Measurements from ENCODE around the gene CACNG4. TPM values are rescaled to one million over a fixed set of nuclear protein-coding genes. Genes with fewer than 3 reads are reported as not detected.

CACNG4 gene
- polyA plus RNA-seq, 3 donors, result 2.9 to 3.8 (median 3.1) TPM

DNA sequence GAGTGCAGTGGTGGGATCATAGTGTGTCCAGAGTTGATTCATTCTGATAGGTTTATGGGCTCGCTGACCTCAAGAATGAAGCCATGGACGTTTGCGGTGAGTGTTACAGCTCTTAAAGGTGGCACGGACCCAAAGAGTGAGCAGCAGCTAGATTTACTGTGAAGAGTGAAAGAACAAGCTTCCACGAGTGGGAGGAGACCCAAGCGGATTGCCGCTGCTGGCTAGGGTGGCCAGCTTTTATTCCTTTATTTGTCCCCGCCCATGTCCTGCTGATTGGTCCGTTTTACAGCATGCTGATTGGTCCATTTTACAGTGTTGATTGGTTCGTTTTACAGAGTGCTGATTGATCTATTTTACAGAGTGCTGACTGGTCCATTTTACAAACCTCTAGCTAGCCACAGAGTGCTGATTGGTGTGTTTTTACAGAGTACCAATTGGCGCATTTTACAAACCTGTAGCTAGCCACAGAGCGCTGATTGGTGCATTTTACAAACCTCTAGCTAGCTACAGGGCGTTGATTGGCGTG, 17.5 kb downstream of the CACNG4 start:
- DNase-seq (ENCODE audit: low read depth in 3 of 3, low spot score in 2 of 3), result no peak

DNA sequence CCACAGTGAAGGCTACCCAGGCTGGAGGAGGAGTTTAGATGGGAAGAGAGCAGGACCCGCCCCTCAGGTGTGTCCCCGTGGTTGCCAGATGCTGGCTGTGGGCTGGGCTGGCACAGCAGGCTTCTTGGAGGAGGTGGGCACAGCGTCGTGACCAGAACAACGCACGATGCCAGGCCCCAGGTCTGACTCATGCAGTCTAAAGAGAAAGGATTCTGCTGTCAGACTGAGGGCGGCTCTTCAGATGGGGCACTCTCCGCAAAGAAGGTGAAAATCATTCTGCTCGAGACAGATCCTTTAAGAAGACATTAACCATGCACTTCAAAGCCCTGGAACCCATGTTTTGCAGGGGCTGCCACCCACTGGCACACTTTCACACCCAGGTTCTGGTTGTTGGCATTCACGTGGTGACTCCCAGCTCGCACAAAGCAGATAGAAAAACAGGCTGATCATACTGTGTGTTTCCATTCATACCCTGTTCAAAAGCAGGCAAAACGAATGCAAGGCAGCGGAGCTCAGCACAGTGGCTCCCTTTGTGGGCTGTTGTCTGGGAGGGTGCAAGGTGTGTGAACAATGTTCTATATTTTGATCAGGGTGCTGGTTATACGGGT, 19.0 kb downstream of the CACNG4 start:
- DNase-seq (ENCODE audit: low read depth in 3 of 3, low spot score in 2 of 3), result no peak

DNA sequence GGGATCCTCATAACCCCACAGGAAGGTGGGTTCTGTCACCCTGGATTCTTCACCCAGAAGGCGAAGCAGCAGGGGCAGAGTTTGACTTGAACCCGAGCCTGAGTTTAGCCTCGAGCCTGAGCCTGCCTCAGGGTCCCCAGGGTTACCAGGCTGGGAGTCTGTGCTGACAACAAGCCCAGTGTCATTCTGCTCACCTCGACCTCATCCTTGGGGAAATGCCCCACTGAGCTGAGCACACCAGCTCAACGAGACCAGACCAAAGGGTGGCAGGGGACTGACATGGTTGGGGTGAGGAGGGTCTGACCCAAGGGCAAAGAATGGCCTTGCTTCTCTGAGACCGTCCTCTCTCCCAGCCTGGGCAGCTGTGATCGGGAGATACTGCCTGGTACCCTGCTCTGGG, 20.2 kb downstream of the CACNG4 start:
- no peak for DNase-seq (ENCODE audit: low read depth in 3 of 3, low spot score in 2 of 3)

DNA sequence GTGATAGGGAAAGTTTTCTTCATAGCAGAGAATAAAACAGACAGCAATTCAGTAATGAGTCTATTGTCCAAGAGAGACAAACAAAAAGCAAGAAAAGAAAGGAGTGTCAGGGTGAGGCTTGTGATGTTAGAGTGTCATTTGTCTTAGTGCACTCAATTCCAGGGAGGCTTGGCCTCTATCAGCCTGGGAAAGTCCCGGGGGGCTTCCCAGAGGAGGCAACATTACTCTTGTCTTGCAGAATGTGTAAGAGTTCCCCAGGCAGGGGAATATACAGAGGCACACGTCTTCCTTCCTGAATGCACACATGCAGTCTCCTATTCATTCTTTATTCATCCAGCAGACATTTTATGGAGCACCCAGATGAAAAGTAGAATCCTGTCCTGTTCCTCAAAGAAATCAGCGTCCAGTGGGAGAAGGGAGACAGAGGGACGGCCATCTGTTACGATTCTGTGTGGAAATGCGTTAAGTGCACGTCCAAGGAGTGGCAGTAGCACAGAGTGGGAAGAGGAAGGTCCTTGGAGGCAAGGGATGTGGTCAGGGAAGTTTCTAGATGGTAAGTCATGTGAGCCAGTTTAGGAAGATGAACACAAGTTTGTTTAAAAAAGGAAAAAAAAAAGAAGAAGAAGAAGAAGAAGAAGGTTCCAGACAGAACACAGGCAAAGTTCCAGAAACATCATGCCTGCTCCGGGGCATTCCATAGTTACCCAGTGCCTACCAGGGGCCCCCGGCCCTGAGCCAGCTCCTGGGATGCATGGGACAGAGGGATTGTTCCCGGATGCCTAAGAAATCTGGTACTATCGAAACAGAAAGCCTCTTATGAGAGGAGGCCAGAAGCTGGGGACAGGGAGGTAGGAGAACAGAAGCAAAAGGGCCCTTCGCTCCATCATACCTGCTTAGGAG, 21.1 kb downstream of the CACNG4 start:
- no peak for DNase-seq (ENCODE audit: low read depth in 3 of 3, low spot score in 2 of 3)

DNA sequence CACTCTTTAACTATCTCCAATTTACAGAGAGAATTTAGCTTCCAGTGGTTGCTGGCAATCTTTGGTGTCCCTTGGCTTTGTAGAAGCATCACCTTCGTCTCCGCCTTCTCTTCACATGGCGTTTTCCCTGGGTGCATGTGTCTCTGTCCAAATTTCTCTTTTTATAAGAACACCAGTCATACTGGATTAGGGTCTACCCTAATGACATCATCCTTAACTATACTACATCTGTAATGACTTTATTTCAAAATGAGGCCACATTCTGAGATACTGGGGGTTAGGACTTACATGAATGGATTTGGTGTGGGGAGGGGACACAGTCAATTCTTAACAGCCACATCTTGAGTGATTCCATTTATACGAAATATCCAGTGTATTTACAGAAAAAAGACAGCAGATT, 22.2 kb downstream of the CACNG4 start:
- no peak for DNase-seq (ENCODE audit: low read depth in 3 of 3, low spot score in 2 of 3)

DNA sequence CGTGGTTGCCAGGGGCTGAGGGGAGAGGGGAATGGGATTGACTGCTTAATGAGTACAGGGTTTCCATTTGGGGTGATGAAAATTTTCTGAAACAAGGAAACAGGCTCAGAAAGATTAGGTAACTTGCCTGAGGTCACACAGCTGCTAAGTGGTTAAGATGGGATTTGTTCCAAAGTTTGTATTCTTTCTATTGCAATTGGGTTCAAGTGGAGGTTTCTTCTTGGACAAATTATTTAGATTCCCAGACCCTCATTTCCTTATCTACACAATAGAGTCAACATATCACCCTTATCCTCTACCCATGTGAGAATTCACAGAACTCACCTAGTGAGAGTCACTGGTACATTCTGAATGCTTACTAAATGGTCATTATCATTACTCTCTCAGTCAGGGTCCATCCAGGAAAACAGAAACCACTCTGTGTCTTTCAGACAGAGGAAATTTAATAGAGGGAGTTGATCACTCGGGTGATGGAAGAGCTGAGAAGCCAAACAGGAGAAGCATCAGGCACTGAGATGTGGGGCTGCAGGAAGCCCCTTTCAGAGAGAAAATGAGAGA, 22.6 kb downstream of the CACNG4 start:
- DNase-seq (ENCODE audit: low read depth in 3 of 3, low spot score in 2 of 3), result no peak

DNA sequence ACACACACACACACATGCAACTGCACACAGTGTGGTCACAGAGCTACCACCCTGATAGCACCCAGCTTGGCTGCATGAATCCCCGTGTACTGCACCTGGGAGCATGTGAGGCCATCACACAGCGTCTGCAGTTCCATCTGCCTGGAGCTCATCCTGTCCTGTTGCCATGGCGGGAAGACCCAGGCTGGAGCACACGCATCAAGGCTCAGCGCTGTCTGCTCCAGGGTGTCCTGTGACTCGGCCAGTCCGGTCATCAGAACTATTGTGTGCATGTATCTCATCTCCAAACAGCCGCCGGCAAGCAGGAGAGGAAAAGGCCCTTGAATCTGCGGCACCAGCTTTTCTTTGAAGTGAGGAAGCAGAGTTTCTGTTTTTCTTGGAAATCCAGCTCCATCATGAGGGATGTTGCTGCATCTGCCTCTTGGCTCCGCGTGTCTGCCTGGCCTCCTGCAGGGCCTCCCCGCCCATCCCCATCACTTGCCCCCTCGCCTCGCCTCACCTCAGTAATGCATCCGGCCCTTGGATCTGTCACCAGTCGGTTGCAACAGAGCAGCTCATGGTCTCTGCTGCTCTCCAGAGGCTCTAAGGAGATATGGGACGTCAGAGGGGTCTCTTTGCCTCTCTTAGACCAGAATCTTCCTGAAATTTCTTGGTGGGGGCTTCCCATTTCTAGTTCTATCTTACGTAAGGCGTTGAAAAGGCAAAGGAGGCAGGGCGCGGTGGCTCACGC, 23.7 kb downstream of the CACNG4 start:
- DNase-seq (ENCODE audit: low read depth in 3 of 3, low spot score in 2 of 3), result no peak

DNA sequence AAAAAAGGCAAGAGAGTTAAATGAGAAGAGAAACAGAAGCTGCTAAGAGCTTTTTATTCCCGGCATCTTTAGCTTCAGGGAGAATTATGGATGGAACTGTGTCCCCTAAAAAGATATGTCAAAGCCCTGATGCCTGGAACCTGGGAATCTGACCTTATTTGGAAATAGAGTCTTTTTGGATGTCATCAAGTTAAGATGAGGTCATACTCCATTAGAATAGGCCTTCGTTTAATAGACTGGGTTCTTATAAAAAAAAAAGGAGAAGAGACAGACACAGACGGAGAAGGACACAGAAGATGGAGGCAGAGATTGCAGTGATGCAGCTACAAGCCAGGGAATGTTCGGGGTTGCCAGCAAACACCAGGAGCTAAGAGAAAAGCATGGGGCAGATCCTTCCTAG, 24.6 kb downstream of the CACNG4 start:
- DNase-seq (ENCODE audit: low read depth in 3 of 3, low spot score in 2 of 3), result no peak

DNA sequence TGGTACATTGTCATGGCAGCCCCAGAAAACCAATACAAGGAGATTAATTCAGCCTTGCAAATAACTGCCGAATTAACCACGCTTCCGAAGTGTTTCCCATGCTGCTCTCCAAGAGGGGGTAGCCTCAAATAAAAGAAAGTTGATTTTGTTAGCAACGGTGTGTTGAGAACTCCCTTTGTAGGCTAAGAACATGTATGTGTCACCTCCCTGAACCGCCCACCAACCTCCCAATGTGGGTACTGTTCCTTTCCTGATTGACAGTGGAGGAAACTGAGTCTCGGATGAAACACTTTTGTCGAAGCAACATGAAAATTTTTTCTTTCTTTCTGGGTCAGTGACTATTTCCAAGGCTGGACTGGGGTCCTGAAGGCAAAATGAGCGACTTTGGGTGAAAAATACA, 25.1 kb downstream of the CACNG4 start:
- no peak for DNase-seq (ENCODE audit: low read depth in 3 of 3, low spot score in 2 of 3)

DNA sequence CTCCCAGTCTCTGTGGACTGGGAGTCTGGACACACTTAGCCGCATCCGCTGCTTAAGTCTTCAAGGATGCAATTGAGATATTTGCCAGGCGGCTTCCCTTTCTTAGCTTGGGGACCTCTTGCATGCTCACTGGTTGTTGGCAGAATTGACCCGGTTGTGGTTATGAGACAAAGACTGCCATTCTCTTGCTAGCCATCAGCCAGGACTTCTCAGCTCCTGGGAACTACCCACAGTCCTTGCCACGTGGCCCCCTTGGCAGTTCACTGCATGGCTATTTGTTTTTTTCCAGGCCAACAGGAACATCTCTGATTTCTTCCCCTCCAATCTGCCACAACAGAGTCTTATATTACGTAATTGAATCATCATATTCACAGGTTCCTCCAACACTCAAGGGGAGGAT, 25.5 kb downstream of the CACNG4 start:
- DNase-seq (ENCODE audit: low read depth in 3 of 3, low spot score in 2 of 3), result no peak

DNA sequence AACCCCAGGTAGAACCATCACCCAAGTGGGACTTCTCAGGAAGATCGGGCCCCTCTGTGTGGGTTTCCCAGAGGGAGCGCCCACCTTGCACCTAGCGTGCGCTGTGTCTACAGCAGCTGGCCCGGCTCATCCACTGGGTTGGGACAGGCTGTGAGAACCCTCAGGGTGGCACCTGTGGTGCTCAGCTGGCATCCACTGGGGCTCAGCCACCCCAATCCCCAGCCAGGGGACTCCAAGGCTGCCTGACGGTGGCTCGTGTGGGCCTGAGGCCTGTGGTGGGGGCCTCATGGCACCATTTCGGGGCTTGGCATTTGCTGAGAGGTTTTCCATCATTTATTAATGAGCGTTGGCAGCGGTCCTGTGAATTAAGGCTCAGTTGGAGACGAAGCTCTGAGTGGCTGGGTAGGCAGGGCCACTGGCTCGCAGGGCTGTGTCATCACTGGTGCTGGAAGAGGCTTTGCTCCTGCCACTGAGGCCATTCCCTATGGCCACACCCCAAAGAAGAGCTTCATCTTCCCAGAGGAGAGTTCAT, 28.5 kb downstream of the CACNG4 start:
- DNase-seq (ENCODE audit: low read depth in 3 of 3, low spot score in 2 of 3), result no peak

DNA sequence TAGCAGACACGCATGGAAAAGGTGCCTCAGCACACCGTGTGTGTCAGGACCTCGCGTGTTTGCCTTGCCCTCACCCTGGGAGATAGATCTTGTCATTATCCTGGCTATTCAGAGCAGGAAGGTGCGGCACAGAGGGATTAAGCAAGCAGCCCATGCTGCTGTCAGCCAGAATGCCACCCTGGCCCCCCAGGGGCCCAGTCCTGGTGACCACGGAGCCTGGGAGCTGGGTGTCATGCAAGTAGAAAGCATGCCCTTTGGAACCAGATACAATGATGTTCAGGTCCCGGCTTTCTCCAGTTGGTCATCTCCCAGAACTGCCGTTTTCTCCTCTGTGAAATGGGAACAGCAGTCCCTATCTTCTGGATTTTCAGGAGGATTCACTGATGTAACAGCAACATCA, 29.9 kb downstream of the CACNG4 start:
- no peak for DNase-seq (ENCODE audit: low read depth in 3 of 3, low spot score in 2 of 3)

DNA sequence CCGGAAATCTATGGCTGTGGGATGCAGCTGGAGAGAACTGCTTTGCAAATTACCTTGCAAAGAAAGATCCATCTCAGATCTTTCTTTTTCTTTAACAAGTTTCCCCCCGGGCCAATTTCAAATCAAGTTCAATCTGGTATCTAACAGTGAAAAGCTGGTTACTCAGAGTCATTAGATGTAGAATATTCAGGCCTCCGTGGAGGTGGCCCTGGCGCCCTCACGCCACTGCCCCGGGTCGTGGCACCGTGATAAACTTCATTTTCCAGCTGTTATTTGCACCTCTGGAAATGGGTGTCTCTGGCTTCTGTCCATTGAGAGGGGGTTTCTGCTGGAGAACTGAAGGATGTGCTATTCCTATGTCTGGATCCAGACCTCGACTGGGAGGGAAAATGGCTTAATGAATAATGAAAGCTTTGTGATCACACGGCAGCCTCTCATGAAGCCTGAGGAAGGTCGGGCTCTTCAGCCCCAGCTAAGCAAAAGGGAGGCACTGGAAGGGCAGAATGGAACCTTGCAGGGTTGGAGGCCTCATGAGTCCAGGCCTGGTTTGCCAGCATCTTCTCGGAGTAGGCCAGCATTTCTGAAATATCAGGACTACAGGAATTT, 30.5 kb downstream of the CACNG4 start:
- DNase-seq (ENCODE audit: low read depth in 3 of 3, low spot score in 2 of 3), result no peak

DNA sequence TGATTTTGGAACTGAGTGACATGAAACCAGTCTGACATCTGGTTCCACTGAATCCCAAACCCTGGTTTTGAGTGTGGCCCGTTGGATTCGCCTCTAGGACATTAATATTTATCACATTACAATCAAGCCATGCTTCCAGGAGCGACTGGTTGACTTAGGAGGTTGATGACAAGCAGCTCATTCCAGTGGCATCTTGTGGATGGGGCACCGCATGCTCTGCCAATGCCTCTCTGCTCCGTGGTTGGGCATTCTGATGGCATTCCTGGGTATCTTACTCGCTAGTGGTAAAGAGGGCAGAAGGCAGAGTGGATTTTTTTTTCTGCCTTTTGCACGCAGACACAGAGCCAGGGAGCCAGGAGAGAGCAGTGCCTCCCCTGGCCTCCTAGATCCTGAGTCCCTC, 31.4 kb downstream of the CACNG4 start:
- DNase-seq (ENCODE audit: low read depth in 3 of 3, low spot score in 2 of 3), result no peak

DNA sequence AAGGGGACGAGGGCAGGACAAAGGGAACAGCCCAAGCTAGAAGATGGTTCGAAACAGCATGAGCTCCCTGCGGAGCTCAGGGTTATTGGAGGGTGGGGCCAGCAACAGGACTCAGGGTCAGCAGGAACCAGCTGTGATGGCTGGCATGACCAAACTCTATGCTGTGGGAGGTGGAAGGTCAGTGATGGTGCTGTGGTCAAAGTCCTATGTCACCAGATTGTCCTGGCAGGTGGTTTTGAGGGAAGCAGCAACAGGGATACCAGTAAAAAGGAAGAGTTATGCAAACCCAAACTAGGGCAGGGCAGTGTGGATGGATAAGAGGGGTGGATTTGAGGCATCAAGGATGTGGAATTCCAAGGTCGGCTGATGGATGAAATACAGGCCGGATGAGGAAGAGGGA, 32.4 kb downstream of the CACNG4 start:
- DNase-seq (ENCODE audit: low read depth in 3 of 3, low spot score in 2 of 3), result no peak

DNA sequence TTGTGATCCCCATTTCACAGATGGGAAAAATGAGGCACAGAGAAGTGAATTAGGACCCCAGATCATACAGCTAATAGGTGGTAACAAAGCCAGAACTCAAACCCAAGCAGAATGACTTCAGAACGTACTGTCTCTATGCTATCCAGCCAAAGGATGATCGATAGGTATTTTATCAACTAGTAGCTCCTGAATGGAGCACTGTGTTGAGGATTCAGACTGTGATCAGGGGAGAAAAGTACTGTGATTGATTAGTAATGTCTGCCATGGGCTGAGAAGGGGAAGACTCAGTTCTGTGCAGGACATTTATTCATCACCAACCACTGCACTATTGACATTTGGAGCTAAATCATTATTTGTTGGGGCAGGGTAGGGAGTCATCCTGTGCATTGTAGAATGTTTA, 38.7 kb downstream of the CACNG4 start:
- DNase-seq (ENCODE audit: low read depth in 3 of 3, low spot score in 2 of 3), result no peak

DNA sequence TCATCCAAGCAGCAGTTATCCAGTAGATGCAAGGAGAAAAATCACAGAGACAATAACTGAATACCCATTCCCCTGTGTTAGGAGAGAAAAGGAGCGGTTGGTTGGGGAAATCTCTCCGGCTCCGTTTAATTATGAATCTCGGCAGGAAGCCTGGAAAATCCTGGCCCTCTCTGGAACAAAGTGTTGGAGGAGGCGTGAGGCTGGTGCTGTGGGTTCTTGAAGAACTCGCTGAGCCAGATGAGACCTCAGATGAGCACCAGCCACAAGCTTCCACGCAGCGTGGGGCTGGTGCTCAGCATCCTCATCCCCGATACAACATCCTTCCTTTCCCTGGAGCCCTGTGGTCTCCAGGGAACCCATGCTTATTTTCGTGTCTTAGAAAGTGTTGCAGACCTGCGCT, 39.7 kb downstream of the CACNG4 start:
- no peak for DNase-seq (ENCODE audit: low read depth in 3 of 3, low spot score in 2 of 3)

DNA sequence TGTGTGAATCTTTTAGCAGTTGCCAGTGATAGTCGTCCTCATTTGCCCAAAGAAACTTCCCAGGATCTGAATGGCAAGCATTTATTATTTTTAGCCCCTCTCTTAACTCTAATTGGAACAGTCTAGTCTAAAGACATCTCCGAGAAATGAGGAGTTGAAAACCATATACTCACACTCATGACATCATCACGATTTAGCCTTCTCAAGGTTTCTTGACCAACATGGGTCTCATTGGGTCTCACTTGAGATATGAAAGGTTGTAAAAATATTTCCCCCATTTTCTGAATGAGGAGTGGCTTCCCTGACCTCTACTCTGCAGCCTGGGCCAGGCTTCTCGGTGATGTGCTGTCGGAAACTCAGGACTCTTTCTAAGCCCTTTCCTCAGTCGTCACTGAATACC, 42.8 kb downstream of the CACNG4 start:
- no peak for DNase-seq (ENCODE audit: low read depth in 3 of 3, low spot score in 2 of 3)

DNA sequence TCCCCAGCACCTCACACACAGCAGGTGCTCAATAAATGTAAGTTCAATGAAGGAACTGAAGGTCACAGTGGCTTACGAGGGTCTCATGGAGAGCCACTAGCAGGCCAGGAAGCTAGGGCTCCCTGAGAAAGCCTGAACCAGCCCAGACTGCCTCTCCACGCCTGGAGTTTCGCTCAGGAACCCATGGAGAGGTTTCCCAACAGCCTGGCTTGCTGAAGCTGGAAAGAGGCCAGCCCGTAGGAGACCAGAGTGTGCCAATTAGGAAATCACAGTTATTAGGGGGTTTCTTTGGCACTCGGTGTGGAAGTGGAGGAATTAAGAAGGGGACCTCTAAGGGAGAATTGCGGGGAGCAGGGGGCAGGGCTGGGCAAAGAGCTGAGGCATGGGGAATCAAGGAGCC, 43.6 kb downstream of the CACNG4 start:
- no peak for DNase-seq (ENCODE audit: low read depth in 3 of 3, low spot score in 2 of 3)

DNA sequence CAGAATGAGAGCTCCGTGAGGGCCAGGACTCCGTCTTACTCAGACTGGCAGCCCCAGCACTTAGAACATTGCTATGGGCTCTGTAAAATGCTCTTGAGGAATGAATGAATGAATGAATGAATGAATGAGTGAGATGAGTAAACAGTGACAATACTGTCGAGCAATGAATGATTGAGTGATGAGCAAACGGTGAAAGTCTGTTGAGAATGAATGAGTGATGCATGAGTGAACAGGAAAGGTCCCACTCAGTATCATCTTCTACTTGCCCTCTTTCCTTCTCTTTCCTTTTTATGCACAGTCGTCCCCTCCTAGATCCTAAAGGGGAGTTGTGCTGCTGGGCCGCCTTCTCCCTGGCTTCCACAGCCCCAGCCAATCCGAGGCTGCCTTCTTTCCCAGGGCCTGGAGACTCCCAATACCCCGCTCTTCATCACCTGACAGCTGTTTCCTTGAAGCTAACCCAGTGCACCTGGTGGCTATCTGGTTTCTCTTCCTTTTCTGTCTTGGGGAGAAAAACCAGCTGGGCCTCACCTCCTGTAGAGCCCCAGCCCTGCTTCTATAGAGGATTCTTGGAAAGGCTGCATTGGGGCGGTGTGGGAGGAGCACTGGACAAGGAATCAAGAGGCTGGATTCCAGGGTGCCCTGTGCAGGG, 47.1 kb downstream of the CACNG4 start:
- no peak for DNase-seq (ENCODE audit: low read depth in 3 of 3, low spot score in 2 of 3)

All from right renal cortex interstitium (tissue), 3 donors.